SJSA1 (cell line): ENCODE data around the gene GRIK3. TPM values are rescaled to one million over a fixed set of nuclear protein-coding genes. Genes with fewer than 3 reads are reported as not detected.

Experiments used
- DNase-seq, 2 experiments: peaks; one replicate each; pipeline ENCODE4 v3.0.0-alpha.2; 2015 to 2020; ENCODE audit warnings: low spot score in 2 of 2, low read depth in 1 of 2
- H3K27ac ChIP-seq: fragments of 250-450 bp; sonication (Bioruptor Pico); 2 replicates; pipeline ENCODE4 v1.5.1; 2020; ENCODE audit warnings: mild to moderate bottlenecking, moderate library complexity
- H3K27me3 ChIP-seq: fragments of 250-450 bp; sonication (Bioruptor Pico); replicated peaks from 2 replicates; pipeline ENCODE4 v1.5.1; 2020; ENCODE audit warnings: mild to moderate bottlenecking, moderate library complexity
- H3K36me3 ChIP-seq: fragments of 250-450 bp; sonication (Bioruptor Pico); 2 replicates; pipeline ENCODE4 v1.5.1; 2020; ENCODE audit warnings: mild to moderate bottlenecking
- H3K4me1 ChIP-seq: fragments of 250-450 bp; sonication (Bioruptor Pico); replicated peaks from 2 replicates; pipeline ENCODE4 v1.6.1; 2021; ENCODE audit warnings: mild to moderate bottlenecking
- H3K4me3 ChIP-seq: fragments of 250-450 bp; sonication (Bioruptor Pico); 2 replicates; pipeline ENCODE4 v1.5.1; 2020; ENCODE audit warnings: mild to moderate bottlenecking
- H3K9me3 ChIP-seq: fragments of 250-450 bp; sonication (Bioruptor Pico); replicated peaks from 2 replicates; pipeline ENCODE4 v1.5.1; 2020; ENCODE audit warnings: mild to moderate bottlenecking
- total RNA-seq: library from RNA; depleted of rRNA; stranded (reverse); fragments of >200 nt; shearing (Covaris generic); gene quantifications from 2 replicates; pipeline ENCODE4 v1.2.3, GENCODE V29; 2014

GRIK3 gene
- total RNA-seq, 1 experiment from 2014 or later: not detected

DNA sequence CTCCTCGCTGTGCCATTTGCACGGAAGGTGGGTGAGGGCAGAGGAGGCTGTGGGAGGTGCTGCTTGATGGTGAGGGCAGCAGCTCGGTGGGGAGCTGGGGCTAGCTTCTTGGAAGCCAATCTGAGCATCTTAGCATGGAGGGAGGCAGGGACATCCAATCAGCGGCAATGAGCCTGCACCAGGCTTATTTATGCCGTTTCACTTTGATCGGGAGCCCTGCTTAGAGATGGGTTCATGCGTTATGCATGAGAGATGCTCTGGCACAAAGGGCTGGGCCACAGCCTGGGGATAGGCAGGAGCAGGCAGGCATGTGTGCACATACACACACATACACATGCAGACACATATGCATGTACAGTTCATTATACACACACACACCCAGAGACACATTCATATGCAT is 220.2 kb downstream of the GRIK3 start:
- Histone ChIP-seq H3K27ac (no peak overlapping the region), H3K27me3 (no peaks in the 10 kb centered on the region), H3K4me3 (no peak overlapping the region), H3K36me3 (no peaks in the 10 kb centered on the region), H3K9me3 (no peaks in the 10 kb centered on the region), H3K4me1 (no peaks in the 10 kb centered on the region)
- no peak for DNase-seq

DNA sequence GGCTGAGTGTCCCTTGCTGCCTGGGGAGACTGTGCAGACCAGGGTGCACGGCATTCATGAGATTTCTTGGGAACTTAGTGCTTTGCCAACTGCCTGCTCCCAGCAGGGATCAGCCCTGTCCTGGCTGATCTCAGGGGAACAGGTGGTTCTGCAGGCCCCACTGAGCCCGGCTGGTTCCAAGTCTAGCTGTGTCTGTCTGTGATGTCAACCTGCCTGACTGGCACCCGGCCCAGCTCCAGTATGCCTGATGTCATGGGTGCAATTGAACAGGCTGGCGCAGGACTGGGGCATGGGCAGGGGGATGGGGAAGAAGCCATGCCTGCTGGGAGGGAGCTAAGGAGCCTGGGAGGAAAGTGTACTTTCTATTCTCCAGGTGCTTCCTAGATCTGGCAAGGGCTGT is 227.1 kb downstream of the GRIK3 start:
- H3K4me3 ChIP-seq: no peak overlapping the region
- H3K27ac ChIP-seq: no peak overlapping the region
- H3K9me3 ChIP-seq: no peaks in the 10 kb centered on the region
- H3K4me1 ChIP-seq: no peaks in the 10 kb centered on the region
- DNase-seq: no peak
- peaks cover 8% of the 10 kb centered on the region for H3K27me3 ChIP-seq
- H3K36me3 ChIP-seq: no peaks in the 10 kb centered on the region

DNA sequence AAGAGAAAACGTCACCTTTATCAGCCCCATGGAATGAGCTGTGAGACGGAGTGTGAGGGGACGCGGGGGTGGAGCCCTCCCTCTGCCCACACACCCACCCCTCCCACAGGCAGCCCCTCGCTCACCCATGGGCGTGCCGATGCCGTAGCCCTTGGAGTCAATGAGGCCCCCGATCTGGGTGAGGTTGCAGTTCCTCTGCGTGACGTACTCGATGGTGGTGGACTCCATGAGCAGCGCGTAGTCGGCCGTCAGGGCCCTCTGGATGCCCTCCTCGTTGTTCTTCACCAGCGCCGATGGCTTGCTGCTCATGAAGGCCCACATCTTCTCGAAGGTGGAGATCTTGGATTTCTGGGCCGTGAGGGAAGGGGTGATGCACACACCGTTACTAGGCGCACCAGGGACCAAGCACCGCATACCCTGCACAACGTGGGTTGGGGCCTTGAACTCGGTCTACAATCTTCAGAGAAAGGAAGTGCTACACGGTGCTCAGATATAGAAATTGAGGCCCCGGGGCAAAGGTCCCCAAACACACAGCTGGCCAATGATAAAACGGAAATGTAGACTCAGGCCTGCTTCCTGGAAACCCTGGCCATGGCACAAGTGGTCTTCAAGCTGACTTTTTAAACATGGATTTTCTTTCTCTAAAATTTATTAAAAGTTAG is 228.2 kb downstream of the GRIK3 start:
- no peaks in the 10 kb centered on the region for H3K36me3 ChIP-seq
- no peaks in the 10 kb centered on the region for H3K9me3 ChIP-seq
- no peak overlapping the region for H3K27ac ChIP-seq
- no peaks in the 10 kb centered on the region for H3K4me1 ChIP-seq
- DNase-seq: no peak
- no peak overlapping the region for H3K4me3 ChIP-seq
- peaks cover 8% of the 10 kb centered on the region for H3K27me3 ChIP-seq

GRCh38 chr1:36804669-36805314 is 229.5 kb downstream of the GRIK3 start:
- Histone ChIP-seq H3K36me3 (no peaks in the 10 kb centered on the region), H3K9me3 (no peaks in the 10 kb centered on the region), H3K27ac (no peak overlapping the region), H3K4me1 (no peaks in the 10 kb centered on the region), H3K27me3 (peaks cover 8% of the 10 kb centered on the region), H3K4me3 (no peak overlapping the region)
- no peak for DNase-seq

DNA sequence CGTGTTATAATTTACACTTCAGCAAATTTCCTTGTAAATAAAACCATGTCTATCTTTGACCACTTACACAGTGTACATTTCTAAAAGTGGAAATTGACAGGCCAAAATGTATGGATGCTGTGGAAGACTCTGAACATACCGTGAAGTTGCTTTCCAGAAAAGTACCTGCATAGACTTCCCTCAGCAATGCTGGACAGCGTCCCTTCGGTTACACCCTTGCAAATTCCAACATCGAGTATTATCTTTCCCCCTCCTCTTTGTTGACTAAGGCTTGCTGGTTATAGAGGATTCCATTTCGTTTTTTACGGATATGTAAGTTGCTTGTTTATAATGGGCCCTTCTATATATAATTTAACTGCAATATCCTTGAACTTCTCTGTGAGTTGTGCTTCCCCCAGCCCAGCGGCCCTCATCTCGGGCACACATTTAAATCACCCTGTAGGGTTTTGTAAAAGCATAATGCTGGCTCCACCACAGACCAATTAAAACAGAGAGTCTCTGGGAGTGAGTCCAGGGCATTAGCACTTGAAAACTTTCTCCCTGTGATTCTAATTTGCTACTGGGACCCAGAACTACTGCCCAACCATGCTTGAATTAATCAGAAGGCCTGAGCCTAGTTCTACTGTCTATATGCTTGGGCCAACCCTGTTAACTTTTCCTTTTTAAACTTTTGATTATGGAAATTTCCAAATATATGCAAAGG is 230.3 kb downstream of the GRIK3 start:
- Histone ChIP-seq H3K4me3 (no peak overlapping the region), H3K9me3 (no peaks in the 10 kb centered on the region)
- no peak for DNase-seq

GRCh38 chr1:36802018-36802417 is 232.3 kb downstream of the GRIK3 start:
- H3K36me3 ChIP-seq: no peaks in the 10 kb centered on the region

More for the DNA sequence above, 230.3 kb downstream of the GRIK3 start:
- no peak overlapping the region for H3K27ac ChIP-seq
- H3K27me3 ChIP-seq: peaks cover 8% of the 10 kb centered on the region
- no peaks in the 10 kb centered on the region for H3K4me1 ChIP-seq
- no peaks in the 10 kb centered on the region for H3K36me3 ChIP-seq

GRCh38 chr1:36797761-36798160 is 236.6 kb downstream of the GRIK3 start:
- H3K9me3 ChIP-seq: no peaks in the 10 kb centered on the region
- no peak for DNase-seq
- no peaks in the 10 kb centered on the region for H3K36me3 ChIP-seq
- no peak overlapping the region for H3K4me3 ChIP-seq
- no peaks in the 10 kb centered on the region for H3K27me3 ChIP-seq
- H3K27ac ChIP-seq: no peak overlapping the region
- no peaks in the 10 kb centered on the region for H3K4me1 ChIP-seq

More at GRCh38 chr1:36802018-36802417, 232.3 kb downstream of the GRIK3 start:
- 0 out of 2 replicates have a peak, but pooled peaks cover 4% of the 10 kb centered on the region for H3K27me3 ChIP-seq
- no peaks in the 10 kb centered on the region for H3K9me3 ChIP-seq
- H3K27ac ChIP-seq: no peak overlapping the region
- H3K4me3 ChIP-seq: no peak overlapping the region
- H3K4me1 ChIP-seq: no peaks in the 10 kb centered on the region
- no peak for DNase-seq

DNA sequence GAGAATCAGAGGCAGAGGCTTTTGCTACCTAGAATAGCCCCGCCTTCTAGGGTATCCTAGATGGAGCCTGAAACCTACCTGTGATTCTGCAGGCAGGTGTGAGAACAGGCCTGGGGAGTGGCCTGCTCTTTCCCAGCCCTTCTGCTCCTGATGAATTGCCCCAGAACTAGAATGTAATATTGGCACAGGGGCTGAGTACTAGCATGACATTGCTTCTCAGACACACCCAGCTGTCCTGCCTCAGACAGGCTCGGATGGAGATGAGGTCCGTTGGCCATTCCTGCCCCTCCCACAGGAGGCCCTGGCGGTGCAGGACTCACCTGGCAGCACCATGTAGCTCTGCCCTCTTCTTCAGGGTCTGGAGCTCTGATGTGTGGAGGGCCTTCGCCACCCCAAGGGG is 237.6 kb downstream of the GRIK3 start:
- H3K9me3 ChIP-seq: no peaks in the 10 kb centered on the region
- no peak overlapping the region for H3K4me3 ChIP-seq
- H3K36me3 ChIP-seq: no peaks in the 10 kb centered on the region
- DNase-seq: no peak
- H3K27ac ChIP-seq: no peak overlapping the region
- H3K4me1 ChIP-seq: no peaks in the 10 kb centered on the region
- no peaks in the 10 kb centered on the region for H3K27me3 ChIP-seq

- no peak overlapping the region for H3K27ac ChIP-seq
- H3K36me3 ChIP-seq: no peaks in the 10 kb centered on the region
Observed at GRCh38 chr1:36796106-36796590, 238.2 kb downstream of the GRIK3 start.

DNA sequence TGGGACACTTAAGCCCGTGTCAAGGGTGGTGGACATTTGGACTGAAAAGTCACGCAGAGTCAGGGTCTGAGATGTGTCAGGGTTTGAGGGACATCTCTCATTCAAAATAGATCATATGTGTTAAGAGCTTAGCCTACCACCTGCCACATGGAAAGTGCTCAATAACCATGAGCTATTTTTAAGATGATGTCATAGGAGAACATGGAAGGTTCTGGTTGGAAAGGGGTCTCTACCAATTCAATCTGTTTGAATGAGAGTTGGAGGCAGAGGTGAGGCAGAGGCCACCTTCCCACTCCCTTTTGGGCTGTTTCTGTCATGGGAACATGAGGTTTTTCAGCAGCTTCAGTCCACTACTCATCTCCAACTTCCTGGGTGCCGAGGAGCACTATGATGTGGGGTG is 239.9 kb downstream of the GRIK3 start:
- H3K27ac ChIP-seq: no peak overlapping the region
- no peak overlapping the region for H3K4me3 ChIP-seq
- no peaks in the 10 kb centered on the region for H3K27me3 ChIP-seq
- H3K9me3 ChIP-seq: no peaks in the 10 kb centered on the region
- no peaks in the 10 kb centered on the region for H3K36me3 ChIP-seq
- H3K4me1 ChIP-seq: no peaks in the 10 kb centered on the region
- no peak for DNase-seq

More at GRCh38 chr1:36796106-36796590, 238.2 kb downstream of the GRIK3 start:
- DNase-seq: no peak
- no peaks in the 10 kb centered on the region for H3K9me3 ChIP-seq
- H3K4me1 ChIP-seq: no peaks in the 10 kb centered on the region
- no peaks in the 10 kb centered on the region for H3K27me3 ChIP-seq
- no peak overlapping the region for H3K4me3 ChIP-seq

- no peak for DNase-seq
- no peaks in the 10 kb centered on the region for H3K9me3 ChIP-seq
- H3K36me3 ChIP-seq: no peaks in the 10 kb centered on the region
- no peak overlapping the region for H3K4me3 ChIP-seq
- 0 out of 2 replicates have a peak, but pooled peaks cover 2% of the 10 kb centered on the region for H3K27me3 ChIP-seq
- H3K27ac ChIP-seq: no peak overlapping the region
- no peaks in the 10 kb centered on the region for H3K4me1 ChIP-seq
Observed at GRCh38 chr1:36793452-36793851, 240.9 kb downstream of the GRIK3 start.

- Histone ChIP-seq H3K4me3 (no peak overlapping the region), H3K27me3 (peaks cover 9% of the 10 kb centered on the region; the same call in 1 of the 2 replicates), H3K27ac (no peak overlapping the region), H3K9me3 (no peaks in the 10 kb centered on the region), H3K36me3 (no peaks in the 10 kb centered on the region), H3K4me1 (no peaks in the 10 kb centered on the region)
- no peak for DNase-seq
Observed at GRCh38 chr1:36792292-36792691, 242.0 kb downstream of the GRIK3 start.

- no peak for DNase-seq
- no peaks in the 10 kb centered on the region for H3K4me1 ChIP-seq
Observed at GRCh38 chr1:36790191-36790590, 244.1 kb downstream of the GRIK3 start.

GRCh38 chr1:36789535-36789934 is 244.8 kb downstream of the GRIK3 start:
- no peak for DNase-seq
- Histone ChIP-seq H3K9me3 (no peaks in the 10 kb centered on the region), H3K4me3 (no peak overlapping the region), H3K27ac (no peak overlapping the region), H3K36me3 (no peaks in the 10 kb centered on the region), H3K4me1 (no peaks in the 10 kb centered on the region), H3K27me3 (peaks cover 15% of the 10 kb centered on the region; the same call in 1 of the 2 replicates)

More at GRCh38 chr1:36790191-36790590, 244.1 kb downstream of the GRIK3 start:
- Histone ChIP-seq H3K27ac (no peak overlapping the region), H3K36me3 (no peaks in the 10 kb centered on the region), H3K9me3 (no peaks in the 10 kb centered on the region), H3K27me3 (peaks cover 15% of the 10 kb centered on the region; the same call in 1 of the 2 replicates), H3K4me3 (no peak overlapping the region)
